ENCODE results near the gene ZNF92.

GRCh38 chr7:65369843-65370242, 3.8 kb upstream of the ZNF92 start:
- TF ChIP-seq USF2 (CRISPR knock-in tag; IDR thresholded peaks at IDR 0.05): no peak
- TF ChIP-seq, protein P1, sequence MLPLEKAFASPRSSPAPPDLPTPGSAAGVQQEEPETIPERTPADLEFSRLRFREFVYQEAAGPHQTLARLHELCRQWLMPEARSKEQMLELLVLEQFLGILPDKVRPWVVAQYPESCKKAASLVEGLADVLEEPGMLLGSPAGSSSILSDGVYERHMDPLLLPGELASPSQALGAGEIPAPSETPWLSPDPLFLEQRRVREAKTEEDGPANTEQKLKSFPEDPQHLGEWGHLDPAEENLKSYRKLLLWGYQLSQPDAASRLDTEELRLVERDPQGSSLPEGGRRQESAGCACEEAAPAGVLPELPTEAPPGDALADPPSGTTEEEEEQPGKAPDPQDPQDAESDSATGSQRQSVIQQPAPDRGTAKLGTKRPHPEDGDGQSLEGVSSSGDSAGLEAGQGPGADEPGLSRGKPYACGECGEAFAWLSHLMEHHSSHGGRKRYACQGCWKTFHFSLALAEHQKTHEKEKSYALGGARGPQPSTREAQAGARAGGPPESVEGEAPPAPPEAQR (CRISPR knock-in tag; IDR thresholded peaks at IDR 0.05): no peak
- TF ChIP-seq KAT7 (CRISPR knock-in tag; IDR thresholded peaks at IDR 0.05; ENCODE audit: borderline replicate concordance): no peak
- no peak for TF ChIP-seq ZNF121 (CRISPR knock-in tag; IDR thresholded peaks at IDR 0.05)
- no peak for TF ChIP-seq SP1 (CRISPR knock-in tag; conservative IDR thresholded peaks at IDR 0.05)
- TF ChIP-seq, protein P2, sequence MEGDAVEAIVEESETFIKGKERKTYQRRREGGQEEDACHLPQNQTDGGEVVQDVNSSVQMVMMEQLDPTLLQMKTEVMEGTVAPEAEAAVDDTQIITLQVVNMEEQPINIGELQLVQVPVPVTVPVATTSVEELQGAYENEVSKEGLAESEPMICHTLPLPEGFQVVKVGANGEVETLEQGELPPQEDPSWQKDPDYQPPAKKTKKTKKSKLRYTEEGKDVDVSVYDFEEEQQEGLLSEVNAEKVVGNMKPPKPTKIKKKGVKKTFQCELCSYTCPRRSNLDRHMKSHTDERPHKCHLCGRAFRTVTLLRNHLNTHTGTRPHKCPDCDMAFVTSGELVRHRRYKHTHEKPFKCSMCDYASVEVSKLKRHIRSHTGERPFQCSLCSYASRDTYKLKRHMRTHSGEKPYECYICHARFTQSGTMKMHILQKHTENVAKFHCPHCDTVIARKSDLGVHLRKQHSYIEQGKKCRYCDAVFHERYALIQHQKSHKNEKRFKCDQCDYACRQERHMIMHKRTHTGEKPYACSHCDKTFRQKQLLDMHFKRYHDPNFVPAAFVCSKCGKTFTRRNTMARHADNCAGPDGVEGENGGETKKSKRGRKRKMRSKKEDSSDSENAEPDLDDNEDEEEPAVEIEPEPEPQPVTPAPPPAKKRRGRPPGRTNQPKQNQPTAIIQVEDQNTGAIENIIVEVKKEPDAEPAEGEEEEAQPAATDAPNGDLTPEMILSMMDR (IDR thresholded peaks at IDR 0.05): no peak

Data from WTC11 (cell line).